Esophagus (tissue), 2 donors: ENCODE data around the gene TMEM63C. TPM values are rescaled to one million over a fixed set of nuclear protein-coding genes. Genes with fewer than 3 reads are reported as not detected.

ENCODE experiments used
- H3K27ac ChIP-seq, 2 donors: one replicate each; pipeline ENCODE4 v1.5.1; 2013; ENCODE audit warnings: low read depth in 2 of 2, mild to moderate bottlenecking in 2 of 2, inconsistent platforms in 1 of 2, low read length in 1 of 2, moderate library complexity in 1 of 2
- H3K27me3 ChIP-seq, 2 donors: one replicate each; pipeline ENCODE4 v1.6.1; 2013; ENCODE audit warnings: low read length in 2 of 2, control low read depth in 1 of 2, mild to moderate bottlenecking in 1 of 2; ENCODE audit not compliant: insufficient read depth in 2 of 2, control insufficient read depth in 1 of 2
- H3K36me3 ChIP-seq, 2 donors: one replicate each; pipeline ENCODE4 v1.6.1; 2013; ENCODE audit warnings: low read length in 1 of 2; ENCODE audit not compliant: control insufficient read depth in 2 of 2, insufficient read depth in 2 of 2
- H3K4me1 ChIP-seq, 2 donors: one replicate each; pipeline ENCODE4 v1.6.1; 2013; ENCODE audit warnings: low read length in 1 of 2; ENCODE audit not compliant: control insufficient read depth in 2 of 2, insufficient read depth in 2 of 2
- H3K4me3 ChIP-seq, 2 donors: one replicate each; pipeline ENCODE4 v1.5.1; 2013; ENCODE audit warnings: low read length in 2 of 2, mild to moderate bottlenecking in 2 of 2, low read depth in 1 of 2, moderate library complexity in 1 of 2
- H3K9me3 ChIP-seq, 2 donors: one replicate each; pipeline ENCODE4 v1.6.1; 2013; ENCODE audit warnings: mild to moderate bottlenecking in 2 of 2, low read depth in 1 of 2, low read length in 1 of 2, moderate library complexity in 1 of 2; ENCODE audit not compliant: control insufficient read depth in 2 of 2, insufficient read depth in 1 of 2
- whole genome bisulfite sequencing, 2 donors: extraction: QIAGEN DNeasy Blood & Tissue Kit; methylation state at CpG; one replicate each; pipeline ENCODE4 v1.1.7; 2013; 5-methylcytosine and 5-hydroxymethylcytosine counted together
- polyA plus RNA-seq, 2 donors: library from polyadenylated mRNA; stranded (reverse); fragments of 200-250 nt; gene quantifications; one replicate each; pipeline ENCODE4 v1.2.3, GENCODE V29; 2013
- donor health status: healthy with polysubstance abuse.
- donor health status: Bipolar disorder and iron deficiency.

TMEM63C gene
- polyA plus RNA-seq, 2 donors = 3.7 to 11.1 TPM

DNA sequence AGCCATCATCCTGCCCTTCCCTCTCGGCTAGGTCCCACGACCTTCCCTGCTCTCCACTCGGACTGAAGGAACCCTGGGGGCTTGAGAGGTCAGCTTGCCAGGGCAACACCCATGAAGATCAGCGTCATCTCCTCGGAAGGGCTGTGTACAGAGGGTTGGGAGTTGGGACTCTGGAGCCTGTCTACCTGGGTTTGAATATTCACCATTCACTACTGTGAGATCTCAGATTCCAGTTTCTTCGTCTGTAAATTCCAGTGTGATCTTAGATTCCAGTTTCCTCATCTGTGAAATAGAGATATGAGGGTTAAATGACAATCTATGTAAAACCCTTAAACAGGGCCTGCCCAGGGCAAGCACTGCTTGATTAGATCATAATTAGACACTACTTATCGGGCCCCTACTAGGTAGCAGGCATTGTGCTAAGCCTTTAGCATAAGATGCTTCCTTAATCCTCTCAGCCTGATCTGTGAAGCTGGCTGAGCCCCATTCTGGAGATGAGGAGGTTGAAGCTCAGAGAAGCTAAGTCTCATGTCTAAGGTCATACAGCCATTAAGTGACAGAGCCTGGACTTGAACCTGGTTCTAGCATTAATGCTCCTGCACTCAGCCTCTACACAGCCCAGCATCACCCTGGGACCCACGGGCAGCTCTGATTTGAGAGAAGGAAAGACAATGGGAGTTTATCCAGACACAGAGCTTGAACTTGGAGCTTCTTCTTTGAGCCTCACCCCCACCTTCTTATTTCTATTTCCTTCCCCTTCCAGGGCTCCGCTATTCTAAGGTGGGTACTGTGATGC lies 39.4 kb upstream of the TMEM63C start:
- H3K36me3 ChIP-seq = no peaks in the 10 kb centered on the region
- peaks cover 5 to 15% of the 10 kb centered on the region in 2 donors for H3K4me1 ChIP-seq
- H3K27me3 ChIP-seq = peaks cover 5 to 18% of the 10 kb centered on the region in 2 donors
- 11 to 15% methylated on average over 9 of the region's 9 CpGs for WGBS, 2 donors
- no peaks in the 10 kb centered on the region for H3K9me3 ChIP-seq
- H3K4me3 ChIP-seq = no peak overlapping the region
- H3K27ac ChIP-seq = no peak overlapping the region

DNA sequence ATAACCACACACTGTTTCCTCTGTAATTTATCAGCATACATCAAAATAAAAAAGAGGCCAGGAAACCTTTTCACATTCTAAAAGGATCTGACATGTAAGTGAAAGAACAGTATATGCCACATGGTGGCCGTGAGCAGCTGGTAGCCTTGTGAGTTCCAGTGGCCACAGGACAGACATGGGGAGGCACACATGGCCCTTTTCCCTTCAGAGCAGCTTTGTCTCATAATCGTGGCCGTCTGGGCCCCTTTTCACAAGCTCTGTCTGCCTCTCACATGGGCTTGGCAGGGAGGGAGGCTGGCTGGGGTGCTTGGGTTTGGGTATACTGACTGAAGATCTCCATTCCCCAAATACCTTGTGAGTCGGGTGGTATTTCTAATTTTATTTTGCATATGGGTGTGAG lies 38.5 kb upstream of the TMEM63C start:
- Histone ChIP-seq H3K4me1 (peaks cover 5 to 15% of the 10 kb centered on the region in 2 donors), H3K27ac (no peak overlapping the region), H3K9me3 (no peaks in the 10 kb centered on the region), H3K27me3 (peaks cover 5 to 18% of the 10 kb centered on the region in 2 donors), H3K36me3 (no peaks in the 10 kb centered on the region), H3K4me3 (no peak overlapping the region)
- WGBS, 2 donors = 13 to 16% methylated on average over 4 of the region's 4 CpGs

DNA sequence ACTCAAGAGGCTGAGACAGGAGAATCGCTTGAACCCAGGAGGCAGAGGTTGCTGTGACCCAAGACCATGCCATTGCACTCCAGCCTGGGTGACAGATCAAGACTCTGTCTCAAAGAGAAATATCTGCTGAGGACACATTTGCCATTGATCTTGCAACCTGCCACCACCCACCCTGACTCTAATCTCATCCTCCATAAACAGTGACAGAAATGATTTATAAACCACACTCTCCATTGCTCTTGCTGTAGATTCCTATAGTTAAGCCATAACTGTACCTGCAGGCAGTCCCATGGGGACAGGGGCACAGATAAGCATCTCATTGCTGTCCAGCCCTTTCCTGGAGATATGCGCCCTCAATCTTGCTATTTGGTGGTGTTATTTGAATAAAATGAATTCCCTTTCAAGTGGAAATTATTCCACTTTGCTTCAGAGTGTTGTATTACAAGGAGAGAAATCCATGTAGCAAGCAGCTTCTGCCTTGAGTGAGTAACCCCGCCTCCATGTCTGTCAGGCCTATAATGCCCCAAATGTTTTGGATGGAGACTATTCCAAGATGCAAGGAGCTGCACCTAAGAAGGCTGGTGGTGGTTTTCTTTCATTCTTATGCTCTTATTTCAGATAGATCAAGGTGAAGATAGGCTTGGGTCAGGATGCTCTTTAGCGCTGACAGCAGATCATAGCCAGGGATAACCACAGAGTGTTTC lies 37.0 kb upstream of the TMEM63C start:
- no peak overlapping the region for H3K27ac ChIP-seq

DNA sequence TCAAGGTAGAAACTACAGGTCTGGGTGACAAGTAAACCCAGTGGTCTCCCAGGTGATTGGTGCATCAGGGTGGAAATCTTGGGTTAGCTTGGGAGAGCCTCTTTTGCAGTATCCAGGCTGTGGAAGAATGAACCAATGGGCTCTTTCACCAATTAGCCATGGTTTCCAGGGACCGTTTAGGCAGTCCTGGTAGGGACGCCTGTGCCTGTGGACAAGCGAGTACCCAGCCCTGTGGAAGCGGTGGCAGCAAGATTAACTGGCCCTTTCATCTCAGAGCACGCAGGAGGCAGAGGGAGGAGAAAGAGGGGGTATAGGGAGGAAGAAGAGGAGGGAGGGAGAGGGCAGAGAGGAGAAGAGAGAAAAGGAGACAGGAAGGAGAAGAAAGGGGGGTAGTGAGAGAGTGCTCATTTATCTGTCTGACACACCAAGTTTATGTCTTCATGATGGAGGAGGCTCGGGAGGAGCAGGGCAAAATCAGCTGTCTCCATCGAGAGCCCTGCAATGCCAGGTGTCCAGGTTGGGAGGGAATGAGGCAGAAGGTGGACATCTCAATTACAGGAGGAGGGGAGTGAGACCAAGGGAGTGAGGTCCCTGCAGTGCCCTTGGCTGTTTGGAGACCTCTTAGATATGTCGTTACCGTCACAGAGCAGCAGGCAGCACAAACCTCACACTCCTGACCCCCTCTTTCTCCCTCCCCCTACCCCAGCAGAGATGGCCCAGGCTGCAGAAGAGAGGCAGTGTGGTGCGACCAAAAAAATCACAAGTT lies 35.4 kb upstream of the TMEM63C start:
- Histone ChIP-seq H3K36me3 (no peaks in the 10 kb centered on the region), H3K4me1 (peaks cover 0 to 5% of the 10 kb centered on the region in 2 donors), H3K4me3 (no peak overlapping the region), H3K27ac (no peak overlapping the region), H3K27me3 (peaks cover 0 to 5% of the 10 kb centered on the region in 2 donors), H3K9me3 (no peaks in the 10 kb centered on the region)
- 9% methylated on average over 10 of the region's 10 CpGs for WGBS, 2 donors

More for the DNA sequence above, 37.0 kb upstream of the TMEM63C start:
- Histone ChIP-seq H3K27me3 (peaks cover 0 to 14% of the 10 kb centered on the region in 2 donors), H3K4me1 (peaks cover 5 to 15% of the 10 kb centered on the region in 2 donors), H3K4me3 (no peak overlapping the region), H3K36me3 (no peaks in the 10 kb centered on the region), H3K9me3 (no peaks in the 10 kb centered on the region)
- 67 to 70% methylated on average over 4 of the region's 4 CpGs for WGBS, 2 donors

DNA sequence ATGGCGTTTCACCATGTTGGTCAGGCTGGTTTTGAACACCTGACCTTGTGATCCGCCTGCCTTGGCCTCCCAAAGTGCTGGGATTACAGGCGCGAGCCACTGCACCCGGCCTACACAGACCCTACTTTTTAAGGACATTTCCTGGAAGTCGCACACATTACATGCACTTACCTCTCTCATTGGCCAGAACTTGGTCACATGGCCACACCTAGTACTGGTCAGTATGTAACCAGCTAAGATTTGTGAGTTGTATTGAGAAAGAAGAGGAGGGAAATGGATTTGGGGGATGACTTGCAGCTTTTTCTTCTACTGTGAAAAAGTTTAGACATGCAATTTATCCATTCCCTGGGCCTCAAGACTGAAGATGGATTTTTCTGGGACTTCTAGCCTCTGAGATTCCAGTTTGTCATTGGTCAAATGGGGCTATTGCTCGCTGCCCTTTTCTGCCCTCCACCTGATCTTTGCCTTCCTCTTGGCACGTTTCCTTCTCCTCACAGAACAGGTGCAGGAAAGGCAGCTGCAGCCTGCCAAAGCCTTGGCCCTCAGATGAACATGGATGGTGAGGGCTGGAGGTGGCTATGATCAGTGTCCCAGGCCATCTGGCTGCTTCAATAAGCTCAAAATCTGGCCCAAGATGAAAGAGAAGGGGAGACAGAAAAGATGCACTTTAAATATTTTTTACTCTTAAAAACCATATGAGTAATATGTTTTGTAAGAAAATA lies 32.9 kb upstream of the TMEM63C start:
- no peaks in the 10 kb centered on the region for H3K9me3 ChIP-seq
- H3K4me1 ChIP-seq = peaks cover 0 to 2% of the 10 kb centered on the region in 2 donors
- H3K27me3 ChIP-seq = peaks cover 0 to 5% of the 10 kb centered on the region in 2 donors
- H3K27ac ChIP-seq = no peak overlapping the region
- 60 to 69% methylated on average over 8 of the region's 8 CpGs for WGBS, 2 donors
- no peaks in the 10 kb centered on the region for H3K36me3 ChIP-seq
- no peak overlapping the region for H3K4me3 ChIP-seq

DNA sequence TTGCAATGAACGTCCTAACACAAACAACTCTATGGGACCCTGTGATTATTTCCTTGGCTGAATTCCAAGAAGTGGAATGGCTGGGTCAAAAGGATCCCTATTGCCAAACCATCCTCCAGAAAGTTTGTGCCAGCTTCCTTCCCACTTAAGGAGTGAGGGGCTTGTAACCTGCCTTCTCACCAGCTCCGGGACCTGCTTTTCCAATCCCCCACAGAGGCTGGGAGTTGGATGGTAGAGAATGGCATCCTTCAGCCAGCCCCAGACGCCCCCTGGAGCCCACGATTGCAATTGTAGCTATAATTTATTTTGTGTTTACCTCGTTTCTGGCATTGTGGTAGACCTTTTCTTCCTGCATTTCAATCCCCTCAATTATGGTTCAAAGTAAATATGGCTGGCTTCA lies 30.4 kb upstream of the TMEM63C start:
- no peaks in the 10 kb centered on the region for H3K27me3 ChIP-seq
- H3K36me3 ChIP-seq = no peaks in the 10 kb centered on the region
- WGBS, 2 donors = 5% methylated on average over 5 of the region's 5 CpGs
- H3K9me3 ChIP-seq = no peaks in the 10 kb centered on the region
- H3K27ac ChIP-seq = no peak overlapping the region
- no peak overlapping the region for H3K4me3 ChIP-seq
- H3K4me1 ChIP-seq = peaks cover 0 to 2% of the 10 kb centered on the region in 2 donors

DNA sequence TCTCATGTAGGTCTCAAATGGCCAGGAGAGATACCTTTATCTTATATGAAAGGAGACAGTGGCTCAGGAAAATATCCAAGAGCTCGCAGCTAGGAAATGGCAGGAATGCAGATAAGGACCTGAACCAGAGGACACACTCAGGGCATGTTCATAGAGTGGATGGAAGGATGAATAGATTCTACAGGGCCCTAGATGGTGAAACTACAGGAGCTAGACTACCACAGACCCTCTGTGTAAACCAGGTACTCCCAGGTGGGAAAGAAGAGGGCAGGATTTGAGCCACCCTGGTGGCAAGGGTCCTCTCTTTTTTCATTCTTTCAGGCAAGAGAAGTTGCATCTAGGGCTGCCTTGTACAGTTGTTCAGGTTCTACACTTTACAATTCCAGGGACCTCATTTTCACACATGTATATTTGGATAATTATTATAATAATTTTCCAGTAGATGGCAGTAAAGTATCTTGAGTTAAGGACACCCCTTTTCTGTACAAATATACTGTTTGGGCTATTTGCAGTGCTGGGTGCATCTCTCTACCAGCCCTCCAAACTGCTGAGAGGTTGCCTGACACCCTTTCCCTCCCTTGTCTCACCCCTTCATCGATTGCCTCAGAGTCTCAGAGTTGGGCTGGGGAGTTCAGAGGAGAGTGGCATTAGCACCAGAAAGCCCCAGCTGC lies 29.5 kb upstream of the TMEM63C start:
- no peaks in the 10 kb centered on the region for H3K9me3 ChIP-seq
- H3K4me3 ChIP-seq = no peak overlapping the region
- no peaks in the 10 kb centered on the region for H3K27me3 ChIP-seq
- no peaks in the 10 kb centered on the region for H3K36me3 ChIP-seq
- H3K4me1 ChIP-seq = peaks cover 0 to 2% of the 10 kb centered on the region in 2 donors
- WGBS, 2 donors = 33 to 41% methylated on average over 2 of the region's 2 CpGs
- H3K27ac ChIP-seq = no peak overlapping the region

DNA sequence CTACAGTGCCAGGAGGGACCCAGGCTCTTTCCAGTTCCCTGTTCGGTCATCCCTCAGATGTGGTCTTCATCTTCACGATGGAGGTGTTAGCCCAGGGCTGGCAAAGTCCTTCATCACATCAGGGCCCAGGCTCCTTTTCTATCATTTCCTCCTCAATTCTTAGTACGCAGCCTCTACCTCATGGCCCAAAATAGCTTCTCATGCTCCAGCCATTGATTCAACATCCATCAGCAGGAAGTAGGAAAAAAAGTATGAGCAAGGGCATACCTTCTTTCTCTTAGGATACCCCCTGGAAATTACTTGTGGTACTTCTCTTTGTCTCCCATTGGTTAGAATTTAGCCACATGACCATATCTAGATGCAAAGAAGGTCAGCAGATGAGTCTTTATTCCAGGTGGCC lies 27.8 kb upstream of the TMEM63C start:
- WGBS, 2 donors = 97% methylated on average over 3 of the region's 3 CpGs
- Histone ChIP-seq H3K9me3 (no peaks in the 10 kb centered on the region), H3K27me3 (no peaks in the 10 kb centered on the region), H3K4me3 (no peak overlapping the region), H3K36me3 (no peaks in the 10 kb centered on the region), H3K27ac (no peak overlapping the region), H3K4me1 (peaks cover 0 to 10% of the 10 kb centered on the region in 2 donors)
